CD14-positive monocyte (primary cell): Measurements from ENCODE around the gene SETBP1. TPM values are rescaled to one million over a fixed set of nuclear protein-coding genes. Genes with fewer than 3 reads are reported as not detected.

Experiments used
- DNase-seq, 3 donors: peaks; one replicate each; pipeline ENCODE4 v3.0.0-alpha.2; 2011 to 2022
- H2AFZ ChIP-seq: 2 replicates; pipeline ENCODE4 v1.6.0; 2012; ENCODE audit warnings: mild to moderate bottlenecking, low read depth, low read length, inconsistent platforms; ENCODE audit not compliant: insufficient read depth, poor library complexity, severe bottlenecking
- H3K27ac ChIP-seq, 2 donors: 1 replicate in 1 of 2; 2 replicates in 1 of 2; pipeline ENCODE4 v1.5.1; 2012 to 2013; ENCODE audit warnings: low read length in 2 of 2, control low read depth in 1 of 2, inconsistent platforms in 1 of 2, low read depth in 1 of 2, mild to moderate bottlenecking in 1 of 2
- H3K27me3 ChIP-seq, 2 donors: one replicate each; pipeline versions ENCODE4 v1.6.0 to v1.6.1; 2011 to 2013; ENCODE audit warnings: low read length in 2 of 2; ENCODE audit not compliant: control insufficient read depth in 2 of 2, insufficient read depth in 2 of 2
- H3K36me3 ChIP-seq, 2 donors: replicated peaks in 1 of 2; 1 replicate in 1 of 2; 2 replicates in 1 of 2; pipeline versions ENCODE4 v1.5.1 to v1.6.1; 2012 to 2013; ENCODE audit warnings: low read length in 2 of 2, control low read depth in 1 of 2, inconsistent platforms in 1 of 2, mild to moderate bottlenecking in 1 of 2; ENCODE audit not compliant: insufficient read depth in 2 of 2, control insufficient read depth in 1 of 2
- H3K4me1 ChIP-seq, 2 donors: 1 replicate in 1 of 2; 2 replicates in 1 of 2; pipeline versions ENCODE4 v1.5.1 to v1.6.1; 2012 to 2013; ENCODE audit warnings: low read length in 2 of 2, control low read depth in 1 of 2, inconsistent platforms in 1 of 2, mild to moderate bottlenecking in 1 of 2, moderate library complexity in 1 of 2; ENCODE audit not compliant: insufficient read depth in 2 of 2, control insufficient read depth in 1 of 2
- H3K4me2 ChIP-seq: replicated peaks from 2 replicates; pipeline ENCODE3; 2012; ENCODE audit warnings: low read length, moderate library complexity, mild to moderate bottlenecking; ENCODE audit not compliant: poor library complexity, severe bottlenecking; ENCODE audit errors: extremely low read depth
- H3K4me3 ChIP-seq, 3 experiments: fragments of 200-600 bp in 1 of 3; sonication (generic) in 1 of 3; replicated peaks in 1 of 3; 1 replicate in 2 of 3; 2 replicates in 1 of 3; pipeline ENCODE4 v1.5.1; 2011 to 2013; ENCODE audit warnings: low read length in 3 of 3, mild to moderate bottlenecking in 3 of 3, control low read depth in 2 of 3, low read depth in 2 of 3, inconsistent platforms in 1 of 3, moderate library complexity in 1 of 3
- H3K79me2 ChIP-seq: 2 replicates; pipeline ENCODE4 v1.6.0; 2012; ENCODE audit warnings: mild to moderate bottlenecking, control low read depth, inconsistent platforms, low read length, moderate library complexity; ENCODE audit not compliant: insufficient read depth
- H3K9ac ChIP-seq: 2 replicates; pipeline ENCODE4 v1.6.0; 2017; ENCODE audit warnings: low read length, mild to moderate bottlenecking; ENCODE audit not compliant: insufficient read depth, poor library complexity, severe bottlenecking
- H3K9me3 ChIP-seq, 2 donors: replicated peaks in 1 of 2; 1 replicate in 1 of 2; 2 replicates in 1 of 2; pipeline versions ENCODE4 v1.5.1 to v1.6.1; 2012 to 2013; ENCODE audit warnings: low read length in 2 of 2, control low read depth in 1 of 2; ENCODE audit not compliant: control insufficient read depth in 1 of 2, insufficient read depth in 1 of 2
- H4K20me1 ChIP-seq: 2 replicates; pipeline ENCODE4 v1.6.0; 2012; ENCODE audit warnings: mild to moderate bottlenecking, low read length, control low read depth, moderate library complexity; ENCODE audit not compliant: insufficient read depth
- H3K27ac Mint-ChIP-seq, 7 donors: one replicate each; pipeline ENCODE4 v1.8.0; 2020; ENCODE audit warnings: mild to moderate bottlenecking in 7 of 7, mixed read lengths in 7 of 7, moderate library complexity in 6 of 7, inconsistent platforms in 2 of 7
- H3K27me3 Mint-ChIP-seq, 3 donors: one replicate each; pipeline ENCODE4 v1.8.0; 2021 to 2022; ENCODE audit warnings: low read depth in 3 of 3, mild to moderate bottlenecking in 3 of 3, mixed read lengths in 3 of 3, moderate library complexity in 3 of 3, inconsistent platforms in 1 of 3
- H3K36me3 Mint-ChIP-seq, 2 donors: one replicate each; pipeline ENCODE4 v1.8.0; 2020; ENCODE audit warnings: mixed read lengths in 2 of 2, inconsistent platforms in 1 of 2, mild to moderate bottlenecking in 1 of 2
- H3K4me1 Mint-ChIP-seq: one replicate; pipeline ENCODE4 v1.8.0; 2020; ENCODE audit warnings: mild to moderate bottlenecking, mixed read lengths
- H3K4me3 Mint-ChIP-seq, 2 donors: one replicate each; pipeline ENCODE4 v1.8.0; 2020; ENCODE audit warnings: mild to moderate bottlenecking in 2 of 2, mixed read lengths in 2 of 2, moderate library complexity in 1 of 2
- H3K9me3 Mint-ChIP-seq, 7 donors: one replicate each; pipeline ENCODE4 v1.8.0; 2020 to 2022; ENCODE audit warnings: mixed read lengths in 7 of 7, mild to moderate bottlenecking in 6 of 7, moderate library complexity in 6 of 7, inconsistent platforms in 2 of 7
- WGBS: methylation state at CpG from one replicate; pipeline ENCODE4 v1.1.5; 2013; ENCODE audit warnings: missing lambda C conversion rate; ENCODE audit not compliant: insufficient coverage; 5-methylcytosine and 5-hydroxymethylcytosine counted together
- intact Hi-C, 2 donors: fragments of 100-400 bp; cut with micrococcal nuclease; formaldehyde crosslinking; loops; one replicate each; pipeline versions ENCODE4 v1.15.0 to v1.15.1; 2023
- polyA plus RNA-seq, 3 donors: library from polyadenylated mRNA; depleted of rRNA in 1 of 3; unstranded in 2 of 3; stranded (reverse) in 1 of 3; fragments of 300-500 nt in 2 of 3; fragments of >200 nt in 1 of 3; fragmentation: Illumina TruSeq in 2 of 3; gene quantifications; 1 replicate in 2 of 3; 2 replicates in 1 of 3; pipeline ENCODE4 v1.2.3, GENCODE V29; 2012 to 2021
- TF ChIP-seq, protein P1 (sequence below): fragments of 200-600 bp; IDR thresholded peaks from one replicate; pipeline ENCODE4 v1.8.0; 2022; ENCODE audit warnings: antibody characterized with exemption, mild to moderate bottlenecking

SETBP1 gene
- polyA plus RNA-seq, 3 donors: 0.01 to 1.2 TPM; not detected in 1

DNA sequence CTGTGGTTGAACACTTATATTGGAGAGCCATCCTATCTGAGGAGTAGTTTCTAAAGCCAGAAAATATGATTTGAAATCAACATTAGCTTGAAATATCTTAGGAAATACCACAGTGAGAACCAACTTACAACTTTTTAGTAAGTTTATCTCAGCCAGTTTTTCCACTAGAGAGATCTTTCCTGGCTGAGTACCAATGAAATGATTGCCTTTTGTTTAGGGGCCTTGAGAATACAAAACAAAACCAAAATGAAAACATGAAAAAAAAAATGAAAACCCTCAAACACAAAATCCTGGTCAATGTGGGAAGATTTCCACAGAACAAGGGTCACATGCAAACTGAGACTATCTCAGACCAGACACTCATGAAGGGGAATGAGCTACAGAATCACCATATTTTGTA lies 429.0 kb downstream of the SETBP1 start:
- TF ChIP-seq, protein P1, sequence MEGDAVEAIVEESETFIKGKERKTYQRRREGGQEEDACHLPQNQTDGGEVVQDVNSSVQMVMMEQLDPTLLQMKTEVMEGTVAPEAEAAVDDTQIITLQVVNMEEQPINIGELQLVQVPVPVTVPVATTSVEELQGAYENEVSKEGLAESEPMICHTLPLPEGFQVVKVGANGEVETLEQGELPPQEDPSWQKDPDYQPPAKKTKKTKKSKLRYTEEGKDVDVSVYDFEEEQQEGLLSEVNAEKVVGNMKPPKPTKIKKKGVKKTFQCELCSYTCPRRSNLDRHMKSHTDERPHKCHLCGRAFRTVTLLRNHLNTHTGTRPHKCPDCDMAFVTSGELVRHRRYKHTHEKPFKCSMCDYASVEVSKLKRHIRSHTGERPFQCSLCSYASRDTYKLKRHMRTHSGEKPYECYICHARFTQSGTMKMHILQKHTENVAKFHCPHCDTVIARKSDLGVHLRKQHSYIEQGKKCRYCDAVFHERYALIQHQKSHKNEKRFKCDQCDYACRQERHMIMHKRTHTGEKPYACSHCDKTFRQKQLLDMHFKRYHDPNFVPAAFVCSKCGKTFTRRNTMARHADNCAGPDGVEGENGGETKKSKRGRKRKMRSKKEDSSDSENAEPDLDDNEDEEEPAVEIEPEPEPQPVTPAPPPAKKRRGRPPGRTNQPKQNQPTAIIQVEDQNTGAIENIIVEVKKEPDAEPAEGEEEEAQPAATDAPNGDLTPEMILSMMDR: no peak
- peaks cover 14% of the 10 kb centered on the region for H3K4me1 Mint-ChIP-seq
- Histone ChIP-seq H3K27me3 (no peaks in the 10 kb centered on the region), H3K4me2 (no peak overlapping the region), H3K9me3 (no peaks in the 10 kb centered on the region), H3K79me2 (no peaks in the 10 kb centered on the region), H4K20me1 (no peaks in the 10 kb centered on the region), H3K9ac (no peak overlapping the region), H3K27ac (no peak overlapping the region), H2AFZ (no peak overlapping the region), H3K4me1 (peaks cover 25 to 27% of the 10 kb centered on the region in 2 donors), H3K36me3 (no peaks in the 10 kb centered on the region), H3K4me3 (no peak overlapping the region)
- H3K27ac Mint-ChIP-seq: no peak overlapping the region
- H3K4me3 Mint-ChIP-seq: no peak overlapping the region
- H3K27me3 Mint-ChIP-seq: no peaks in the 10 kb centered on the region
- intact Hi-C loops: loop anchor here (10.0 kb wide), 2 partner anchors 55 to 65 kb away; no protein-coding TSS in a partner anchor
- no peak for DNase-seq
- no peaks in the 10 kb centered on the region for H3K36me3 Mint-ChIP-seq
- peaks cover 0 to 4% (median 0%) of the 10 kb centered on the region in 7 donors for H3K9me3 Mint-ChIP-seq

DNA sequence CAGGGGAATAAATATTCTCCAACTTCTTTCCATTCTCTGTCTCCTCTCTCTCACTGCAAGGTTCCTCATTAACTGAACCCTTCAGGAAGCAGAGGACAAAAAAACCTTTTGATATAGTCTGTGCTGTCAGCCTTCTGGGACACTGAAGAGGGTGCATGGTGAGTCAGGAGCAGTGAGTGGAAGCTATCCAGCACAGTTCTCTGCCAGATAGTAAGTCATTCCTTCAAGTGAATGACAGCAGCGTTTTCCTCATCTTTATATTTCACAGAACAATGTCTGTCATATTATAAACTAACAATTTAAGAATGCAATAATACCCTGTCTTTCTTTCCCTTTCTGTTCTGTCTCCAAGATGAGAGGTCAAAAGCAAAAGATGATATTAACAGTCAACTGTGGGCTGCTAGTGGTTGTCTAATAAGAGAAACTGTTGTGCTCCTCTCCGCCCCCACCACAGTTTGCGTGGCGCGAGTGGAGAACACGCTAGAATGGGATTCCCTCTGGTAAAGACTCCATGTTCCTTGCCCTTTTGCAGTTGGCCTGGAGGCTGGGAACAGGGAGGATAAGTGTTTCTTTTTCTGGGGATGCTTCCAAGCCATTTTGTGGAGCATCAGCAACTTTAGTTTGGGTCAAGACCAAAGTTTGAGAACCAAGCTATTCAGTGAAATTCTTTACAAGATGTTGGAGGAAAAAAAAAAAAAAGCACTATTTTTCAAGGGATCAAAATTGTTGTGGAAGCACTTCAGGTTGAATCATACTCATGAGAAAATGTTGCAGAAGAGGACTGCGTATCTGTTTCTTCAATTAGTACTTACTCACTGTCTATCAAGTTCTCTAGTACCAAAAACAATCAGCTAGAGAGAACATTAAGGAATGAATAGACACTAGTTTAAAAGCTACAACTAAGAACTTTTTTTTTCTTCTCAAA lies 430.2 kb downstream of the SETBP1 start:
- H3K27me3 ChIP-seq: no peaks in the 10 kb centered on the region
- H3K4me3 Mint-ChIP-seq: no peak overlapping the region
- H3K4me3 ChIP-seq: no peak overlapping the region
- 100% methylated on average over 4 of the region's 7 CpGs for WGBS
- H3K27me3 Mint-ChIP-seq: no peaks in the 10 kb centered on the region
- no peak overlapping the region for H3K4me2 ChIP-seq
- peaks cover 14 to 15% of the 10 kb centered on the region in 2 donors for H3K4me1 ChIP-seq
- H3K27ac Mint-ChIP-seq: no peak overlapping the region
- no peaks in the 10 kb centered on the region for H3K36me3 Mint-ChIP-seq
- H3K79me2 ChIP-seq: no peaks in the 10 kb centered on the region
- no peak for DNase-seq
- intact Hi-C loops: no loop called here
- no peak overlapping the region for H3K27ac ChIP-seq
- no peak overlapping the region for H2AFZ ChIP-seq
- H3K4me1 Mint-ChIP-seq: peaks cover 4% of the 10 kb centered on the region
- H3K9ac ChIP-seq: no peak overlapping the region
- no peaks in the 10 kb centered on the region for H3K9me3 ChIP-seq
- no peaks in the 10 kb centered on the region for H4K20me1 ChIP-seq
- no peaks in the 10 kb centered on the region for H3K36me3 ChIP-seq
- TF ChIP-seq, protein P1: no peak
- H3K9me3 Mint-ChIP-seq: peaks cover 0 to 4% (median 2%) of the 10 kb centered on the region in 7 donors
